DOHH2 (cell line): ENCODE results near the gene GRK4.
"Not testable (repeated sequence)": the region's sequence is repeated elsewhere in the genome, so short reads cannot be mapped to it uniquely, and the experiment has no call there.

ENCODE experiments used
- H3F3A ChIP-seq: fragments of 200-600 bp; sonication (generic), shearing (Covaris generic); 2 replicates; pipeline ENCODE4 v1.6.0; 2016; ENCODE audit warnings: antibody characterized with exemption, mild to moderate bottlenecking; ENCODE audit not compliant: control insufficient read depth, insufficient read depth
- H3K27ac ChIP-seq: fragments of 200-600 bp; sonication (generic); 2 replicates; pipeline ENCODE4 v1.5.1; 2014; ENCODE audit warnings: low read depth, mild to moderate bottlenecking, low read length, moderate library complexity
- H3K27me3 ChIP-seq: fragments of 200-600 bp; sonication (generic); 2 replicates; pipeline ENCODE4 v1.6.1; 2014; ENCODE audit warnings: mild to moderate bottlenecking, low read length, mixed read lengths; ENCODE audit not compliant: control insufficient read depth
- H3K36me3 ChIP-seq: fragments of 200-600 bp; sonication (generic); 2 replicates; pipeline ENCODE4 v1.6.1; 2014; ENCODE audit warnings: mild to moderate bottlenecking, low read length, moderate library complexity, mixed read lengths; ENCODE audit not compliant: control insufficient read depth
- H3K4me1 ChIP-seq: fragments of 200-600 bp; sonication (generic); 2 replicates; pipeline ENCODE4 v1.6.1; 2014; ENCODE audit warnings: mild to moderate bottlenecking, low read length, mixed read lengths; ENCODE audit not compliant: control insufficient read depth
- H3K4me2 ChIP-seq: fragments of 200-600 bp; sonication (generic); 2 replicates; pipeline ENCODE4 v1.6.0; 2014; ENCODE audit warnings: mild to moderate bottlenecking, low read length, moderate library complexity
- H3K4me3 ChIP-seq: fragments of 200-600 bp; sonication (generic); 2 replicates; pipeline ENCODE4 v1.5.1; 2014; ENCODE audit warnings: mild to moderate bottlenecking, low read length, mixed read lengths
- H3K79me2 ChIP-seq: fragments of 200-600 bp; sonication (generic); 2 replicates; pipeline ENCODE4 v1.6.1; 2014; ENCODE audit warnings: mild to moderate bottlenecking, low read length, mixed read lengths; ENCODE audit not compliant: control insufficient read depth
- H3K9me2 ChIP-seq: fragments of 200-600 bp; sonication (generic); replicated peaks from 2 replicates; pipeline ENCODE4 v1.6.1; 2014; ENCODE audit warnings: mild to moderate bottlenecking, low read length, mixed read lengths; ENCODE audit not compliant: control insufficient read depth
- H3K9me3 ChIP-seq: fragments of 200-600 bp; sonication (generic); 2 replicates; pipeline ENCODE4 v1.6.1; 2014; ENCODE audit warnings: antibody characterized with exemption, low read length, mixed read lengths; ENCODE audit not compliant: control insufficient read depth, insufficient read depth
- H4K20me1 ChIP-seq: fragments of 200-600 bp; sonication (generic); 2 replicates; pipeline ENCODE4 v1.6.0; 2014; ENCODE audit warnings: low read depth, mild to moderate bottlenecking, antibody characterized with exemption, low read length, moderate library complexity; ENCODE audit not compliant: control insufficient read depth, insufficient read depth
- CTCF ChIP-seq: fragments of 200-600 bp; sonication (generic); IDR thresholded peaks from one replicate; pipeline ENCODE4 v1.5.1; 2014; ENCODE audit warnings: antibody characterized with exemption, mild to moderate bottlenecking, low read depth, low read length; ENCODE audit not compliant: poor library complexity, severe bottlenecking
- EZH2phosphoT487 ChIP-seq: fragments of 200-600 bp; sonication (generic); IDR thresholded peaks from 2 replicates; pipeline ENCODE4 v1.6.1; 2017; ENCODE audit warnings: borderline replicate concordance, mild to moderate bottlenecking, antibody characterized with exemption, low read length, moderate library complexity, mixed read lengths

The GRK4 gene

DNA sequence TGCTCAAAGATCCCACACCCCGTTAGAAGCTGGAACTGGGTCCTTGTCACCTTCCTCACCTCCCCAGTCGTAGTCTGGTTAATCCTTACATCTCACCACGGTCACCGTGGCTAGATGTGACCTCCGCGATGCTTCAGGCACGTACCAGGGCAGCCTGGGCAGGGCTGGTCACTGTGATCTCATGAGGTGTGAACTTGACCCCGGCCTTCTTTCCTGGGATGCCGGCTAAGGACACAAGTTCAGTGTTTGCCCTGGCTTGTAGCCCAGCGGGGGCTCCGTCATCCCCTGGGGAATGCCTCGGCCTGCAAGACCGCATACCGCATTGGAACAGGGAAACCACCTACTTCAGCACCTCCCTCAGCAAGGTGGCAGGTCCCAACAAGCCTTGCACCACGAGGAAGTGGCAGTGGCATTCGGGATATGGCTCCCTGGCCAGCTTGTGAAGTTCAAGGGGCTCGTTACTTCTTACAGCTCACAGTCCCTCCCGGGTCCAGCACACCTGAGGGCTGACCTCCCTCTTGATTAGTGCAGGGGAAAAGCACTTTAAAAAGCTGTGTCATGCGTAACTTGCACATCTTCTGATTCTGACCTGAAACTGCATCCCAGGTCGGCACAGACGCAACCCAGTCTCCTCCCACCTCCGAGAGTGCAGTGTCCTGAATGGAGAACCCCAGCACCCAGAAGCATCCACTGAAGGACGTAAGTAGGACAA lies 26.1 kb upstream of the GRK4 start:
- Histone ChIP-seq H3K4me2 (peak overlapping the region; percentile 91), H3K27ac (peak overlapping the region; percentile 51), H3K9me3 (no peaks in the 10 kb centered on the region), H4K20me1 (no peaks in the 10 kb centered on the region), H3F3A (peaks cover 26% of the 10 kb centered on the region), H3K4me1 (peaks cover 53% of the 10 kb centered on the region), H3K79me2 (peaks cover 34% of the 10 kb centered on the region), H3K36me3 (peaks cover 68% of the 10 kb centered on the region), H3K9me2 (no peaks in the 10 kb centered on the region), H3K4me3 (peak overlapping the region; percentile 85), H3K27me3 (no peaks in the 10 kb centered on the region)
- TF ChIP-seq EZH2phosphoT487: no peak
- no peak for TF ChIP-seq CTCF

DNA sequence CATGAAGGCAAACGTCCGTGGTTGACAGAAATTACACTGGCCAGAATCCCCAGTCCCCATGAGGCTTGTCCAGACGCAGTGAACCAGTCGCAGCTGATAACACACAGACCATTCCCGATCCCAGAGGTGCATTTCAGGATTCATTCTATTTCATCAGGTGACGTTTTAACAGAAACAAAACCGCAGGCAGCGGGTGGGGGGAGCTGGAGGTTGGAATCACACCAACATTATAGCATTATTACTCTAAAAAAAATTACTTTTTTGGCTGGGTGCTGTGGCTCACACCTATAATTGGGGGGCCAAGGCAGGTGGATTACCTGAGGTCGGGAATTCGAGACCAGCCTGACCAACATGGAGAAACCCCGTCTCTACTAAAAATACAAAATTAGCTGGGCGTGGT lies 25.4 kb upstream of the GRK4 start:
- peaks cover 46% of the 10 kb centered on the region for H3K4me1 ChIP-seq
- no peak overlapping the region for H3K27ac ChIP-seq
- peaks cover 34% of the 10 kb centered on the region for H3K79me2 ChIP-seq
- no peak for TF ChIP-seq CTCF
- no peak for TF ChIP-seq EZH2phosphoT487
- H3K9me2 ChIP-seq: no peaks in the 10 kb centered on the region
- peaks cover 73% of the 10 kb centered on the region for H3K36me3 ChIP-seq
- peak overlapping the region; percentile 91; the same call in 1 of the 2 replicates for H3K4me2 ChIP-seq
- peaks cover 23% of the 10 kb centered on the region for H3F3A ChIP-seq
- H4K20me1 ChIP-seq: no peaks in the 10 kb centered on the region
- no peaks in the 10 kb centered on the region for H3K27me3 ChIP-seq
- no peak overlapping the region for H3K4me3 ChIP-seq
- H3K9me3 ChIP-seq: no peaks in the 10 kb centered on the region

DNA sequence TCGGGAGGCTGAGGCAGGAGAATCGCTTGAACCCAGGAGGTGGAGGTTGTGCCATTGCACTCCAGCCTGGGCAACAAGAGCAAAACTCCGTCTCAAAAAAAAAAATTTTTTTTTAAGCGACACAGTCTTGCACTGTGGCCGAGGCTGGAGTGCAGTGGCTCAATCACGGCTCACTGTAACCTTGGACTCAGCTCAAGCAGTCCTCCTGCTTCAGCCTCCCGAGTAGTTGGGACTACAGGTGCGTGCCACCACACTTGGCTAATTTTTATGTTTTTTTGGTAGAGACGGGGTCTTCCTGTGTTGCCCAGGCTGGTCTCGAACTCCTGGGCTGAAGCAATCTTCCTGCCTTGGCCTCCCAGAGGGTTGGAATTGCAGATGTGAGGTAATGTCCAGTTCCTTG lies 25.0 kb upstream of the GRK4 start:
- H4K20me1 ChIP-seq, H3K27me3 ChIP-seq, H3K27ac ChIP-seq, H3K9me3 ChIP-seq, H3K4me3 ChIP-seq, H3K9me2 ChIP-seq: not testable (repeated sequence)
- Histone ChIP-seq H3K4me1 (peaks cover 42% of the 10 kb centered on the region), H3K36me3 (peaks cover 78% of the 10 kb centered on the region), H3F3A (peaks cover 23% of the 10 kb centered on the region), H3K4me2 (0 out of 2 replicates have a peak overlapping the region, but pooled peaks have one; percentile 91), H3K79me2 (peaks cover 30% of the 10 kb centered on the region)

DNA sequence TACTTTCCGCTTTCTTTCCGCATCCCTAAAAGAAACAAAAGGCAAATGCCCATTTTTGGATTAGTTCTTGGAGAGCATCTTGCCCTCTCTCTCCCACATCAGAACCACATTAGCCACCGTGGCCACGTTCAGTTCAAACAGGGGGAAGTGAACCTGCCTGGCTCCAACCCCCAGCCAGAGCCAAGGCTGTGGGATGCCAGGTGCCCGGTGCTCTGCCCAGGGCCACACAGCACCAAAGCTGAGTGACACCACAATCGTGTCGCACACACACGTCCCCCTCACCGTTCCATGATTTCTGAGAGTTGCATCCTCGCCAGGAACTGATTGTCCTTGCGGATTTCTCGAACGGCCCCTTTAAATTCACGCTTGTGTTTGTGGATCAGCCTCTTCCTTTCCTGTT lies 24.5 kb upstream of the GRK4 start:
- Histone ChIP-seq H3K27ac (no peak overlapping the region), H3K4me1 (peaks cover 37% of the 10 kb centered on the region), H3K4me3 (no peak overlapping the region), H3K4me2 (no peak overlapping the region), H3F3A (peaks cover 23% of the 10 kb centered on the region), H3K36me3 (peaks cover 82% of the 10 kb centered on the region), H3K79me2 (peaks cover 25% of the 10 kb centered on the region), H4K20me1 (no peaks in the 10 kb centered on the region), H3K9me2 (no peaks in the 10 kb centered on the region), H3K9me3 (no peaks in the 10 kb centered on the region), H3K27me3 (no peaks in the 10 kb centered on the region)
- TF ChIP-seq EZH2phosphoT487: no peak
